Tibial artery (tissue), 4 donors: ENCODE results near the gene GNPTG.
"Not testable (repeated sequence)": the region's sequence is repeated elsewhere in the genome, so short reads cannot be mapped to it uniquely, and the experiment has no call there.

Experiments
- DNase-seq, 2 donors: peaks; one replicate each; pipeline ENCODE4 v3.0.0-alpha.2; 2019
- H3K27ac ChIP-seq, 2 donors: fragments of 200-600 bp; sonication (generic) in 1 of 2; 1 replicate in 1 of 2; 2 replicates in 1 of 2; pipeline ENCODE4 v1.5.1; 2018 to 2019; ENCODE audit warnings: mild to moderate bottlenecking in 1 of 2
- H3K27me3 ChIP-seq, 2 donors: fragments of 200-600 bp; sonication (generic) in 1 of 2; one replicate each; pipeline versions ENCODE4 v1.5.1 to v1.6.0; 2016 to 2019
- H3K36me3 ChIP-seq, 3 donors: fragments of 200-600 bp; sonication (generic) in 2 of 3; one replicate each; pipeline ENCODE4 v1.5.1; 2016 to 2019; ENCODE audit warnings: mild to moderate bottlenecking in 2 of 3
- H3K4me1 ChIP-seq, 4 donors: fragments of 200-600 bp; sonication (generic) in 2 of 4; 1 replicate in 3 of 4; 2 replicates in 1 of 4; pipeline ENCODE4 v1.5.1; 2016 to 2019
- H3K4me3 ChIP-seq, 2 donors: fragments of 200-600 bp; sonication (generic) in 1 of 2; 1 replicate in 1 of 2; 2 replicates in 1 of 2; pipeline ENCODE4 v1.5.1; 2018 to 2019; ENCODE audit warnings: mild to moderate bottlenecking in 2 of 2
- H3K9me3 ChIP-seq, 3 donors: fragments of 200-600 bp; sonication (generic) in 1 of 3; one replicate each; pipeline ENCODE4 v1.5.1; 2016 to 2019
- intact Hi-C: fragments of 100-400 bp; cut with DNase I; formaldehyde crosslinking; loops from one replicate; pipeline ENCODE4 v1.15.0; 2023; ENCODE audit warnings: low total_unique reads
- TF ChIP-seq, protein P1 (sequence below), 2 experiments: fragments of 200-600 bp in 1 of 2; fragments of 450-650 bp in 1 of 2; IDR thresholded peaks; one replicate each; pipeline ENCODE4 v1.5.1; 2017 to 2019; ENCODE audit warnings: antibody characterized with exemption in 2 of 2, mild to moderate bottlenecking in 1 of 2, moderate library complexity in 1 of 2

GNPTG gene

GRCh38 chr16:1325261-1325660 lies 26.5 kb upstream of the GNPTG start:
- Histone ChIP-seq H3K9me3 (peaks cover 0 to 3% (median 3%) of the 10 kb centered on the region in 3 donors), H3K4me3 (no peak overlapping the region), H3K27me3 (peaks cover 0 to 6% of the 10 kb centered on the region in 2 donors), H3K27ac (no peak overlapping the region), H3K36me3 (peaks cover 46 to 77% (median 51%) of the 10 kb centered on the region in 3 donors), H3K4me1 (no peaks in the 10 kb centered on the region)
- TF ChIP-seq, protein P1, sequence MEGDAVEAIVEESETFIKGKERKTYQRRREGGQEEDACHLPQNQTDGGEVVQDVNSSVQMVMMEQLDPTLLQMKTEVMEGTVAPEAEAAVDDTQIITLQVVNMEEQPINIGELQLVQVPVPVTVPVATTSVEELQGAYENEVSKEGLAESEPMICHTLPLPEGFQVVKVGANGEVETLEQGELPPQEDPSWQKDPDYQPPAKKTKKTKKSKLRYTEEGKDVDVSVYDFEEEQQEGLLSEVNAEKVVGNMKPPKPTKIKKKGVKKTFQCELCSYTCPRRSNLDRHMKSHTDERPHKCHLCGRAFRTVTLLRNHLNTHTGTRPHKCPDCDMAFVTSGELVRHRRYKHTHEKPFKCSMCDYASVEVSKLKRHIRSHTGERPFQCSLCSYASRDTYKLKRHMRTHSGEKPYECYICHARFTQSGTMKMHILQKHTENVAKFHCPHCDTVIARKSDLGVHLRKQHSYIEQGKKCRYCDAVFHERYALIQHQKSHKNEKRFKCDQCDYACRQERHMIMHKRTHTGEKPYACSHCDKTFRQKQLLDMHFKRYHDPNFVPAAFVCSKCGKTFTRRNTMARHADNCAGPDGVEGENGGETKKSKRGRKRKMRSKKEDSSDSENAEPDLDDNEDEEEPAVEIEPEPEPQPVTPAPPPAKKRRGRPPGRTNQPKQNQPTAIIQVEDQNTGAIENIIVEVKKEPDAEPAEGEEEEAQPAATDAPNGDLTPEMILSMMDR (IDR thresholded peaks at IDR 0.05), result no peak
- DNase-seq, result no peak
- intact Hi-C loops, result no loop called here

- peaks cover 0 to under 1% (median 0%) of the 10 kb centered on the region in 4 donors for H3K4me1 ChIP-seq
- H3K9me3 ChIP-seq, result peaks cover 0 to 8% (median 8%) of the 10 kb centered on the region in 3 donors
- TF ChIP-seq, protein P1 (IDR thresholded peaks at IDR 0.05), result no peak
- peaks cover 0 to 11% of the 10 kb centered on the region in 2 donors for H3K27me3 ChIP-seq
- H3K27ac ChIP-seq, result no peak overlapping the region
- intact Hi-C loops, result no loop called here
- H3K36me3 ChIP-seq, result peaks cover 41 to 71% (median 46%) of the 10 kb centered on the region in 3 donors
- DNase-seq, result no peak
- no peak overlapping the region for H3K4me3 ChIP-seq
Observed at GRCh38 chr16:1325673-1326371, 25.9 kb upstream of the GNPTG start.

DNA sequence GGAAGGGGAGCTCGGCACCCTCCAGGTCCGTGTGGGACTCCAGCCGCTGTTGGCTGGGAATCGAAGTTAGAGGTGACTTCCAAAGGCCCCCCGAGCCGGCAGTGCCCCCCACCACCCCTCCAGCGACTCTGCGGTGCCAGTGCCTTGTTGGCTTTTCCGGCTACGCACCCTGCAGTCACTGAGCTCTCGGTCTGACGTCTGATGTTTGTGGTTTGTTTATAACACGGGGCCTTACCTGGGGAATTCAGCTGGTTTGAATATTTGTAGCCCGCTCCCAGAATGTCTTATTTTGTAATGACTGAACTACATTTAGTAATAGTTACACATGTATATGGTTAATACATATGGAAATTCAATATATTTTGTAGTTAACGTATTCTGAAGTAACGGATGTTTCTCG lies 25.3 kb upstream of the GNPTG start:
- intact Hi-C loops, result no loop called here
- Histone ChIP-seq H3K9me3 (peaks cover 0 to 9% (median 8%) of the 10 kb centered on the region in 3 donors), H3K4me1 (peaks cover 0 to 6% (median 1%) of the 10 kb centered on the region in 4 donors), H3K27ac (no peak overlapping the region), H3K4me3 (no peak overlapping the region), H3K27me3 (peaks cover 0 to 17% of the 10 kb centered on the region in 2 donors), H3K36me3 (peaks cover 37 to 66% (median 40%) of the 10 kb centered on the region in 3 donors)
- TF ChIP-seq, protein P1 (IDR thresholded peaks at IDR 0.05), result no peak
- no peak for DNase-seq

GRCh38 chr16:1326946-1327618 lies 24.6 kb upstream of the GNPTG start:
- TF ChIP-seq, protein P1 (IDR thresholded peaks at IDR 0.05), result no peak
- H3K9me3 ChIP-seq, result peaks cover 0 to 9% (median 8%) of the 10 kb centered on the region in 3 donors
- H3K27ac ChIP-seq, result no peak overlapping the region
- peaks cover 0 to 24% of the 10 kb centered on the region in 2 donors for H3K27me3 ChIP-seq
- intact Hi-C loops, result no loop called here
- no peak overlapping the region for H3K4me3 ChIP-seq
- peaks cover 0 to 13% (median 8%) of the 10 kb centered on the region in 4 donors for H3K4me1 ChIP-seq
- H3K36me3 ChIP-seq, result peaks cover 30 to 59% (median 33%) of the 10 kb centered on the region in 3 donors
- DNase-seq, result no peak

DNA sequence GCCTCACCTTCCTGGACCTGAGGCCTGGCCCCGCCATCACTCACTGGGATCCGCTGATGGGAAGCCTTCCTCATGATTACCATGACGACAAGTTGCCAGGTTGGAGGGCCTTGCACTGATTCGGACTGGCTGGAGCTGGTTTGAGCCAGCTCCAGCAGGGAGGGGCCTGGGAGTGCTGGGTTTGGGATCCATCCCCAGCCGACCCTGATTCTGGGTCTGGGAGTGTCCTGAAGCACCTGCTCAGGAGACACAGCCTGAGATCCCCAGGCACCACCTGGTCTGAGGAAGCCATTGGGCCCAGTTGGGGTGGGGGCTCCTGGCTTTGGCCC lies 24.1 kb upstream of the GNPTG start:
- intact Hi-C loops, result no loop called here
- Histone ChIP-seq H3K9me3 (peaks cover 0 to 9% (median 8%) of the 10 kb centered on the region in 3 donors), H3K36me3 (peaks cover 28 to 54% (median 30%) of the 10 kb centered on the region in 3 donors)

DNA sequence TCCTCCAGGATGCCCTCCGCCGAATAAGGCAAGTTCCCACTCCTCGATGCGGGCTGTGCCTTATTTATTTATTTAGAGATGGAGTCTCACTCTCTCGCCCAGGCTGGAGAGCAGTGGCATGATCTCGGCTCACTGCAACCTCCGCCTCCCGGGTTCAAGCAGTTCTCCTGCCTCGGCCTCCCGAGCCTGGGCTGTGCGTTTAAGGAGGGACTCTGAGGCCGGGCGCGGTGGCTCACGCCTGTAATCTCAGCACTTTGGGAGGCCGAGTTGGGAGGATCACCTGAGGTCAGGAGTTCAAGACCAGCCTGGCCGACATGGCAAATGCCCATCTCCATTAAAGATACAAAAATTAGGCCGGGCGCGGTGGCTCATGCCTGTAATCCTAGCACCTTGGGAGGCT lies 23.6 kb upstream of the GNPTG start:
- intact Hi-C loops, H3K9me3 ChIP-seq, H3K4me3 ChIP-seq, H3K27ac ChIP-seq, DNase-seq: not testable (repeated sequence)
- Histone ChIP-seq H3K27me3 (peaks cover under 1 to 34% of the 10 kb centered on the region in 2 donors), H3K36me3 (peaks cover 24 to 48% (median 28%) of the 10 kb centered on the region in 3 donors), H3K4me1 (peaks cover 0 to 22% (median 17%) of the 10 kb centered on the region in 4 donors)

More for the DNA sequence above, 24.1 kb upstream of the GNPTG start:
- TF ChIP-seq, protein P1 (IDR thresholded peaks at IDR 0.05), result no peak
- Histone ChIP-seq H3K27ac (no peak overlapping the region), H3K27me3 (peaks cover 0 to 29% of the 10 kb centered on the region in 2 donors), H3K4me3 (no peak overlapping the region), H3K4me1 (peaks cover 0 to 18% (median 12%) of the 10 kb centered on the region in 4 donors)
- no peak for DNase-seq

DNA sequence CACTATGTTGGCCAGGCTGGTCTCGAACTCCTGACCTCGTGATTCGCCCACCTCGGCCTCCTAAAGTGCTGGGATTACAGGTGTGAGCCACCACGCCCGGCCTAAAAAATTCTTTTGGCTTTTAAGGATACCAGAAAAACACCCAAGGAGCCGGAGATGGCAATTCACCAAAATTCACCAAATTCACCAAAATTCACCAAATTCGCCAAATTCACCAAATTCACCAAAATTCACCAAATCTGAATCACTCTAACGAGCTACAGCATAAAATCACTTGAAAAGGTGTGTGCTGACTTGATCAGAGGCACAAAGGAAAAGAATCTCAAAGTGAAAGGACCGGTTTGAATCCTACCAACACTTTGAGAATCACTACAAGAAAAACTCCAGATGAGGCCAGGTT lies 22.8 kb upstream of the GNPTG start:
- H3K9me3 ChIP-seq, H3K4me3 ChIP-seq, DNase-seq, H3K27ac ChIP-seq, intact Hi-C loops: not testable (repeated sequence)
- Histone ChIP-seq H3K4me1 (peaks cover 0 to 31% (median 25%) of the 10 kb centered on the region in 4 donors), H3K27me3 (peaks cover 9 to 43% of the 10 kb centered on the region in 2 donors), H3K36me3 (peaks cover 16 to 40% (median 19%) of the 10 kb centered on the region in 3 donors)
